Activated CD8-positive, alpha-beta memory T cell treated with anti-CD3 and anti-CD28 coated beads for 24 hours (primary cell): ENCODE data around the gene TPM4.

Experiments used
- DNase-seq: peaks from one replicate; pipeline ENCODE4 v3.0.0-alpha.2; 2020

Gene TPM4

DNA sequence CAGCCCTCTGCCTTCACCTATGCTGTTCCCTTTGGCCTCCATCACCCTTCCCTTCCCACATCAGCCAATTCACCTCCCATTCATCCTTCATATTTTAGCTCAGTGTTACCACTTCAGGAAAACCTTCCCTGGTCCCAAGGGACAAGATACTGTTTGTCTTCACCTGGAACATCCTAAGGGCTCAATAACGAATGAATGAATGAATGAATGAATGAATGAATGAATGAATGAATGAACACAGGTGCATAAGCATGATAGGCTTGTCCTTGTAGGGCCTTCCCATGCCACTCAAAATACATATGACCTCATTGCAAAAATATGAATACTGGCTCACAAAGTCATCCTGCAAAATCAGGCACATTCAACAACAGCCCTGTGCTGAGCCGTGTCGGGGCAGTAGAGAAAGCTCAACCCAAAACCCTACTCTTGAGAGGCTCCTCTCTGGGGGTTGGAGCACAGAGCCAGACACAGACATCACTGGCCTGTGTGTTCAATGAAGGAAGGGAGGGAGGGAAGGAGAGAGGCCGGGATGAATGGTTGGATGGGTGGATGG lies 33.7 kb upstream of the TPM4 start:
- DNase-seq = no peak

DNA sequence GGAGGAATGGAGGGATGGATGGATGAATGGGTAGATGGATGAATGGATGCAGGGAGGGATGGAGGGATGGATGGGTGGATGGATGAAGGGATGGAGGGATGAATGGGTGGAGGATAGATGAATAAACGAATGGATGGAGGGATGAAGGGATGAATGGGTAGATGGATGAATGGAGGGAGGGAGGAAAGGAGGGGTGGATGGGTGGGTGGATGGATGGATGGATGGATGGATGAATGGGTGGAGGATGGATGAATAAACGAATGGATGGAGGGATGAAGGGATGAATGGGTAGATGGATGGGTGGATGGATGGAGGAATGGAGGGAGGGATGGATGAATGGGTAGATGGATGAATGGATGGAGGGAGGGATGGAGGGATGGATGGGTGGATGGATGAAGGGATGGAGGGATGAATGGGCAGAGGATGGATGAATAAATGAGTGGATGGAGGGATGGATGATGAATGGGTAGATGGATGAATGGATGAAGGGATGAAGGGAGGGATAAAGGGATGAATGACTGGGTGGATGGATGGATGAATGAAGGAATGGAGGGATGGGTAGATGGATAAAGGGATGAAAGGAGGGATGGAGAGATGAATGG lies 33.0 kb upstream of the TPM4 start:
- no peak for DNase-seq

DNA sequence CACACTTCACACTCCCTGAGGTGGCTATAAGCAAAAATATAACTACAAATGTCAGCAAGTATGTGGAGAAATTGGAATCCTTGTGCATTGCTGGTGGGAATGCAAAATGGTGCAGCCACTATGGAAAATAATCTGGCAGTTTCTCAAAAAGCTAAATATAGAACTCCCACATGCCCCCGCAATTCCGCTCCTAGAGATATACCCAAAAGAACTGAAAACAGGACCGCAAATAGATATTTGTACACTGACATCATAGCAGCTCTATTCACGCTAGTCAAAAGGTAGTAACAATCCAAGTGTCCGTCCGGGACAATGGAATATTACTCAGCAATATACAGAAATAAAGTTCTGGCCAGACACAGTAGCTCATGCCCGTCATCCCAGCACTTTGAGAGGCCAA lies 31.5 kb upstream of the TPM4 start:
- DNase-seq = no peak

DNA sequence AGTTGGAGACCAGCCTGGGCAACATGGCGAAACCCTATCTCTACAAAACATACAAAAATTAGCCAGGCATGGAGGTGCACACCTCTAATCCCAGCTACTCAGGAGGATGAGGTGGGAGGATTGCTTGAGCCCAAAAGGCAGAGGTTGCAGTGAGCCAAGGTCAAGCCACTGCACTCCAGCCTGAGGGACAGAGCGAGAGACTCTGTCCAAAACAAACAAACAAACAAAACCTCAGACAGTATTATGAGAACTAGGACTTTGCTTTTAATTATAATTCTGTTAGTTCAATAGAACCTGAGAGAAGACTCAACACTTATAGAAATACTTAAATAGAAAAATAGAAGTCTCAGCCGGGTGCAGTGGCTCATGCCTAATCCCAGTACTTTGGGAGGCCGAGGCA lies 31.1 kb upstream of the TPM4 start:
- DNase-seq = no peak

DNA sequence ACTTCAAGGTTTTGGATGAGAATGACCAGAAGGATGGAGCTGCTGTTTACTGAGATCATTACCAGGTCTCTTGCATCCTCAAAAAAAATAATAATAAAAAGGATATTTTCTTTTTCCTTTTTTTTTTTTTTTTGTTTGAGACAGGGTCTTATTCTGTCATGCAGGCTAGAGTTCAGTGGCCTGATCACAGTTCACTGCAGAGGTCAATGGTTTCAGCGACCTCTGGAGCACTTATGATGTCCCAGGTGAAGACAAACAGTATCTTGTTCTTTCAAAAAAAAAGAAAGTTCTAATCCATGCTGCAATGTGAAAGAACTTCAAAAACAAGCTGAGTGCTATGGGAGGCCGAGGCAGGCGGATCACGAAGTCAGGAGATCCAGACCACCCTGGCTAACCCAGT lies 30.4 kb upstream of the TPM4 start:
- no peak for DNase-seq

DNA sequence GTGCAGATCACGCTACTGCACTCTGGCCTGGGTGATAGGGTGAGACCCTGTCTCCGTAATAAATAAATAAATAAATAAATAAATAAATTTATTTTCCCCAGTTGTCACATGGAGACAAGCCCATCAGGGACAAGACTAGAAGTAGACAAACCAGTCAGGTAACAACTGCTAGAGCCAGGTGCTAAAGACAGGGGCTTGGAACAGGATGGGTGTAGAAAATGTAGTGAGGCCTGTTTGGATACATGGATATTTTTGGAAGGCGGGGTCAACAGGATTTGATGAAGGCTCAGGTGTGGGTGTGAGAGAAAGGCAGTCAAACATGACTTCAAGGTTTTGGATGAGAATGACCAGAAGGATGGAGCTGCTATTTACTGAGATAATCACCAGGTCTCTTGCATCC lies 27.7 kb upstream of the TPM4 start:
- DNase-seq = no peak

DNA sequence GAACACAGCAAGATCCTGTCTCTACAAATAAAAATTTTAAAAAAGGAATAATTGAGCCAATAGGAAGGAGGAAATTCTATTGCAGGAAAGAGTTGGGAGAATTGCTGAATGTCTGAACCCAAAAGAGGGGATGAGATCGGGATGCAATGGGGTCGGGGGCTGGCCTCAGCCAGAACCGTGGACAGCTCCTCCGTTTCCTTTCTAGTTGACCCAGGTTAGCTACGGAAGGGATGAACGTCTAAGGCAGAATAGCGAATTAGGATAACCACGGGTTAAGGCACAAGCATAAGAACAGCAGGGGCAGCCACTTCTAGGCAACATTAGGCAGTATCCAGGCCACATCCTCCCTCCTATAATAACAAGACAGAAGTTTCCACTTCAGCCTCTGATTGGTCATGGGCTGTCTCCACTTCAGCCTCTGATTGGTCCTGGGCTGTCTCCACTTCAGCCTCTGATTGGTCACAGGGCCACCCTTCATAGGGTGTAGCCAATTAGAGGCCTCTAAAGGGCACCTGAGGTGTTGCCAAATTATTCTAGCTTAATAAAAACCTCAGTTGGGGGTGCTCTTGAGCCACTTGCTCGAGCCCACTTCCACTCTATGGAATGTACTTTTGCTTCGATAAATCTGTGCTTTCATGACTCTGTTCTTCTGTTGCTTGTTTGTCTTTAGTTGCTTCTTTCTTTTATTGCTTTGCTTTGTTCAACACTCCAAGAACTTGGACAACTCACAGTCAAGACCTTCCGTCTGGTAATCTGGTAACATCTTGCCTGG lies 24.9 kb upstream of the TPM4 start:
- no peak for DNase-seq

DNA sequence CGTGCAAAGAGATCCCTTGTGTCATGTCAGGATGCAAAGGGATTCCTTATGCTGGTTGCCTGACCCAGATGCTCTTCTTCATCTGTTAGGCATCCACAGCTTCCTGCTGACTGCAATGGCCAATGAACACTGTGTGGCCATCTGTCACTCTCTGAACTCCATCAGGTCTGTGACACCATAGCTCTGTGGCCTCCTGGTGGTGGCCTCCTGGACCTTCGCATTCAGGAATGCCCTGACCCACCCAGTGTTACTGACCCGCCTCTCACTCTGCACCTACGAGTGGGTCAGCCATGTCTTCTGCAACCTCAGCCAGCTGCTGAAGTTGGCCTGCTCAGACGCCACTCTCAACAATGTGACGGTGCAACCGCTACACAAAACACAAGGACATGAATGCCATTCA lies 23.9 kb upstream of the TPM4 start:
- no peak for DNase-seq

DNA sequence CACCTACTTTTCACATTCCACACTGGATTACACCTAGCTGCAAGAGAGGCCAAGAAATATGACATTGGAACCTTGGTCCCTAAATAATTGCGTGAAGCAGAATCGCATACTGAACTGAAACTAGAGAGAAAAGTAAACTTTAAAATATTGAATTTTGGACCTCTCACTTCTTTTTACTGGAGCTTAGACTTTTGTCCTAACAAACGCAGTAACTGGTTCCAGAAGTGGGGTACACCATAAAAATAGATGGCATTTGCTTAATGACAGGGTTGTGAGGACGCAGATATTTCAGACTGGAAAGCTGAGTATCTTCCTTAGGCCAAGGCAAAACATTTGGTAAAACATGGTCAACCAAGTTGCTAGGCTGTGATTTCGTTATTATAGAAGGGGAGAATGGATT lies 19.2 kb upstream of the TPM4 start:
- no peak for DNase-seq

DNA sequence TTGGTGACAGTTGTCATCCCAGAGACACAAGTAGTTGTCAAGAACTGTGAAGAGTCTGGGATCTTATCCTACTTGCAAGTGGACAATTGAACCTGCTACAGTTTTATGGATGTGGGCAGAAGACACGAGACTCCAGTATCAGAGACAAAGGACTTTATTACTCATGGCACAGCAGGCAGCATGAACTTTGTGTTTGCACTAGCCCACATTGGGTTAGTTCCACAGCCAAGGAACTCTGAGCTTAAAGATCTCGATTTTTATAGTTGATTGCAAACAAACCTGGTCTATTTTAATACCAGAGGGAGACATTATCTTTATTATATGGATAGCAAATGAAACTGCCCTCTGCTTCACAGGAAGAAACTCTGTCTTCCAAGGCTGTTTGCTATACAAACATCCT lies 16.0 kb upstream of the TPM4 start:
- DNase-seq = no peak

DNA sequence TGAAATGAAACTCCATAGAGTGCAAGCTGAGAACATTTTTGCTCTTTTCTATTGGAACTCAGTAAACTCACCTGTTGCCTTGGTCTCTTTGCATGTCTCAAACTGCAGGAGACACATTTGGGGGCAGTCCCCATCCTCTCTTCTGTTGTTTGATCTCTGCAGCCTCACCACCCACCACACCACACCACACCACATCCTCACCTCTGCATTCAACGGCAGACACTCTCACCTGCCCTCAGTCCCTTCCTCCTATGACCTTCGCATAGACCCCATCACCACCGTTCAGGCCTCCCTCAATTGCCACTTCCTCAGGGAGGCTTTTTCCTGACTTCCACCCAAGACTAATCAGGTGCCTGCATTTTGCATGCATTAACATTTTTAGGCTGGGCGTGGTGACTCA lies 14.4 kb upstream of the TPM4 start:
- no peak for DNase-seq

DNA sequence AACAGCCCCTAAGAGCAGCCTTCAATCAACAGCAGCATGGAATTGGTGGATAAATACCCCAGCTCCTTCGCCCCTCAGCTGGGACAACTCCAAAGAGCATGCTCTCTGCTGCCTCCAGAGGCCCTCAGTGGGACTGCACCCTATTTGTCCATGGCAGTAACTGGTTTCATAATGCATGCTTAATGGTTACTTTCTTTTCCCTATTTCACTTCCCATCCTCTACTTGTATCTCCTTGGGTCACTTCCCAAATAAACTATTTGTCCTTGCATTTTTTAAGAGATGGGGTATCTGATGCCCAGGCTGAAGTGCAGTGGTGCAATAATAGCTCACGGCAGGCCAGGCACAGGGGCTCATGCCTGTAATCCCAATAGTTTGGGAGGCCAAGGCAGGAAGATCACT lies 13.5 kb upstream of the TPM4 start:
- DNase-seq = peak; percentile 85

DNA sequence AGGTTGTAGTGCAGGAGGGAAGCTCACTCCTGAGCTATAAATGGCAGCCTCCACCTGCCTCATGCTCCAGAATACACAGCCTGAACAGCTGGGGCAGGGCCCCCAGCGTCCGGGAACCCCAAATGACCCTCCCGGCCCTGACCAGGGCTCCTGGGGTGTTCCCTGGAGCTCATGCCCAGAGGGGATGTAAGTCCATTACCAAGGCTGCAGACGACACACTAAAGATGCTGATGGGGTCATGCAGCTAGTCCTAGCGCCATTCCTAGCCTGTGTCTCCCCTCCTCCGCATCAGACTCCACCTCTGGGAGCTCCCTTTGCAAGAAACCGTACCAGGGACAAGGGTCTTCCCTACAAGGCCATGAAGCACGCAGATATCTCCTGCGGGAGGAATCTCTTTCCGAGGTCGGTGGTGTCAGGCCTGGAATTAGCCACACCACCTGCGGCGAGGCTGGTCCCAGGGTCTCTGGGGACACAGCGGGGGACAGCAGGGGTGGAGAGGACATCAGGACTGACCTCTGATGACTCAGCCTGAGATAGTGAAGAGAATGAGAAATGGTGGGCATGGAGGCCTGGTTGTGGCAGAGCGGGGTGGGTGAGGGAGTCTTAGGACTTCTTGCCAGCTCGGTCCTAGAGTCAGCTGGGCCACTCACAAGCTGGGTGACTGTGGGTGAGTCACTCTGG lies 11.9 kb upstream of the TPM4 start:
- DNase-seq = no peak

DNA sequence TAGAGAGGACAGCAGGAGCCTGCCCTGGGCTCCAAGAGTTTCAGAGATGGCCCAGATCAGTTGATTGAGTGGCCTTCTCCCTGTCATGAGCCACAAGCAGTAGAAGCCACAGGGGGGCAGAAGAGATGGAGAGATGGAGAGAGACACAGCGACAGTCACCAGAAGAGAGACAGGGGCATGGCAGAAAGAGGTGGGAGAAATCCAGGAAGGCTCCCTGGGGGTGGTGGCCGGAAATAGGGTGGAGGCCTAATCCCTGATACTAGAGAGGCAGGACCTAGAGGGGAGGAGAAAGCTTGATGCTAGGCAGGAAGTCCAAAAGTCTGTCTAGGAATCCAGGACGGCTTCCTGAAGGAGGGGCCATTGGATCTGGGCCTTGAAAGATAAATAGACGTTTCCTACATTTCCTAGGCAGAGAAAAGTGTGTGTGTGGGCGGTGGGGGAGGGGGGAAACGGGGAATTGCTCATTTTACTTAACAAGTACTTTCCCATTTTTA lies 9.6 kb upstream of the TPM4 start:
- no peak for DNase-seq

DNA sequence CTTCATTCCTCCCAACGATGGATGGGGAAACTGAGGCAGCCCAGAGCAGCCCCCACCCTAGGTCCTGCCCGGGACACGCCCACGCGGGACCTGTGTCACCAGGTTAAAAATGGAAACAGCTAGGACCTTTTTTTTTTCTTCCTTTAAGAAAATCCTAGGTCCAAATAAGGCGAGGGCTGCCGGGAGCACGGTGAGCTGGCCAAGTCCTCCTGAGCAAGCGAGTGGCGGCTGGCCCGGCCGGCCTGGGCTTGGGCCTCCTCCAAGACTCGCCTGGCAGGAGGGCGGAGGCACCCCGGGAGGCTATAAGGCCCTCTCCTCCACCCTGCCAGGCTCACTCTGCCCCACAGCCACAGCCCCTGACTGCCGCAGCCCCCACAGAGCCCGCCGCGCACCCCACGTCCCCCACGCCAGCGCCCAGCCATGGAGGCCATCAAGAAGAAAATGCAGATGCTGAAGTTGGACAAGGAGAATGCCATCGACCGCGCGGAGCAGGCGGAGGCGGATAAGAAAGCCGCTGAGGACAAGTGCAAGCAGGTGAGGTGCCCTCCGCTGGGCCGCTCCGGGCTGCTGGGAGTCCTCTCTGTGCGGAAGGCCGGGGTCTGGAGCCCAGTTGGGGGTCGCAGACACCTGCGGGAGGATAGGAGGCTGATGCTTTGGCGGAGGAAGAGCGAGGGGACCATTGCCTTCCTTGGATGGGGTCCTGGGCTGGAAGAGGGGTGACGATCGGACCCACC lies 8.9 kb upstream of the TPM4 start:
- DNase-seq = no peak

DNA sequence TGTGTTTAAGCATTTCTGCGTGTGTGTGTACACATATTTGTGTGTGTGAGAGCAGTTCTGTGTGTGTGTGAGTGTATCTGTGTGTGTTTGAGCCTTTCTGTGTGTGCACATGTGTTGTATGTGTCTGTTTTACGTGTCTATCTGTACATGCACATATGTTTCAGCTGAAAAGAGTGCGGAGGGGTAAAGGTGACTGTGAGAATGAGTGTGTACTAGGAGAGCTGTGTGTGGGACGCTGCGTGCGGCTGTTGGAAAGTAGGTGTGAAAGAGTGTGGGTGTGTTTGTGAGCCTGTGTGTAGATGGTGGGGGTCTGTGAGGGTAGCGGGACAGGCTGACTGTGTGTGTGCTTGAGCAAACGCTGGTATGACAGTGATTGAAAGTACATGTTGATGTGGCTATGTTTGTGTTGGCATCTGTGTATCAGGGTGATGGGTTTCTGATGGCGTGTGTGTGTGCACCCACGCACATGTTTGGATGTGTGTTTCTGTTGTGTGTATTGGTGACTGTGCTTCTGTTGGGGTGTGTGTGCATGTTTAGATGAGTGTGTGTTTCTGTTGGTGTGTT lies 7.5 kb upstream of the TPM4 start:
- DNase-seq = no peak

DNA sequence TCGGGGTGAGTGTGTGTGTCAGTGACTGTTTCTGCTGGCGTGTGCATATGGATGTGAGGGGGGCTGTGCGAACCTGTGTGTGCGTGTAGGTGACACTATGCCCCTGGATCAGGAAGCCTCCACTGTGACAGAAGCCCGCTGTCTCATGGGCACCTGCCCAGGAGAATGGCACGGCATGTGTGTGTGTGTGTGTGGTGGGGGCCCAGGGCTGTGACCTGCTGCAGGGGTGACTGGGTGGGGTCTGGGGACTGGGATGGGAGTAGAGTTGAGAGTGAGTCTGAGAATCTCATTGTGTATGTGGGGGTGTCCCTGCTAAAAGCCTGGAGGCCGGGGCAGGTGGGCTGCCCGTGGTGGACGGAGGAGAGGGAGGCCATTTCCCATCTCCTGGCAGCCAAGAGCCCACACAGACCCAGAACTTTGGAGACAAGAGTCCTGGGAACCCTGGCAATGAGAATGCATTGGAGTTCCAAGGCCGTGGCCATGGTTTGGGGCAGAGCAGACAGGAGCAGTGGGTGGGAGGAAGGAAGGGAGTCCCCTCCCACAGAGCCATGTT lies 6.4 kb upstream of the TPM4 start:
- no peak for DNase-seq

DNA sequence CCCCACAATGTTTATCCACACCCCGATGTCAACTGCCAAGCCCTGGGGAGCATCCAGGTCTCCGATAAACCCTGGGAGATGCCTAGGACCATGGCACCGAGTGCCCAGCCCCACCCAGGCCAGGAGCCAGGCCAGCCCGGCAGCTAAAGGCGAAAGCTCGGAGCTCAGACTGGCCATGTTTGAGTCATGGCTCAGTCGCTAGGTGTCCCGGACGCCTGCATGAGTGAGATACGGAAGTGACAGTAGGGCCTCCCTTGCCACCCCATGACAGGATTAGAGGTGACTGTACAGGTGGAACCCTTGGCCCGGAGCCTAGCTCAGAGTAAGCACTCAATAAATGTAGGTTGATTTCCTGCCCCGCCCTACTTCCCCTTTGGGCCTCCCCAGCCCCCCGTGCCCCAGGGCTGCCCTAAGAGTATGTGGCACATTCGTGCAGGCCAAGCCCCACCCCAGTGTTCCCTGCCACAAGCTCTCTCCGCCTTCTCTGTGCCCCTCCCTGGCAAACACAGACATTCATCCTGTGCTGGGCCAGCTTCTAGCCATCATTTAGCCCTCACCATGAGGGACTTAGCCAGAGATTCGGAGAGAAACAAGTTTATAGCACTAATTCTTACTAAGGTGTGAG lies 5.8 kb upstream of the TPM4 start:
- DNase-seq = peak; percentile 86

DNA sequence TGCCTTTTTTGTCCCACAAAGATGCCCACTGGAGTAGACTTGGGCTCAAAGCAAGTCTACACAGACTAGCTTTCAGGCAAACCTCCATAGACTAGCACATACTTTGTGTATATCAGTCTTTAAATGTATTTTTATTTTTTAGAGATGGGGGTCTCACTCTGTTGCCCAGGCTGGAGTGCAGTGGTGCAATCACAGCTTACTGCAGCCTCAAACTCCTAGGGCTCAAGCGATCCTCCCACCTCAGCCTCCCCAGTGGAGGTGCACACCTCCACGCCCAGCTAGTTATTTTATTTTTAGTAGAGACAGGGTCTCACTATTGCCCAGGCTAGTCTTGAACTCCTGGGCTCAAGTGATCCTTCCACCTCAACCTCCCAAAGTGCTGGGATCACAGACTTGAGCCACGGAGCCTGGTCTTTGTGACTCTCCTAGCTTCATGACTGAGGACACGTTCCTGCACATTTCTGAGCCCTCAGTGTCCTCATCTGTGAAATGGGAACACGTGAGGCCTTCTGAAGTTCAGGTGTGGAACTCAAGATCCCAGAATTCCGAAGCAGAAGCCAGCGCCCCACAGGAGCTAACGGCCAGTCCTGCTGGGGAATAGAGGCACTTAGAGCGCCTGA lies 5.1 kb upstream of the TPM4 start:
- no peak for DNase-seq

DNA sequence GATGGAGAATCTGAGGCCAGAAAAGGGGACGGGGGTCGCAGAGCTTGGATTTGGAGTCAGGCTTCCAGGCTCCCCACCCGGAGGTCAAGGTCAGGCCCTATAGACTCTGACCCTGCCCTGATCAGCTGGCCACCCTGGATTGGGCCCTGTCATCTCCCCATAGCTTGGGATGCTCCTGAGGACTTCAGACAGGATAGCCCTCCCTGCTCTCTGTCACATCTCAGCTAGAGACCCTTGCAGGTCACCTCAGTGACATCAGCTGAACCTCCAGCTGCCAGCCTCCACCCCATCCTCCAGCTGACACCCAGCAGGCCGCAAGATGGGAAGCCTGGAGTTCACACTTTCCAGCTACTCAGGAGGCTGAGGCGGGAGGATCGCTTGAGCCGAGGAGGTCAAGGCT lies 2.8 kb upstream of the TPM4 start:
- no peak for DNase-seq

DNA sequence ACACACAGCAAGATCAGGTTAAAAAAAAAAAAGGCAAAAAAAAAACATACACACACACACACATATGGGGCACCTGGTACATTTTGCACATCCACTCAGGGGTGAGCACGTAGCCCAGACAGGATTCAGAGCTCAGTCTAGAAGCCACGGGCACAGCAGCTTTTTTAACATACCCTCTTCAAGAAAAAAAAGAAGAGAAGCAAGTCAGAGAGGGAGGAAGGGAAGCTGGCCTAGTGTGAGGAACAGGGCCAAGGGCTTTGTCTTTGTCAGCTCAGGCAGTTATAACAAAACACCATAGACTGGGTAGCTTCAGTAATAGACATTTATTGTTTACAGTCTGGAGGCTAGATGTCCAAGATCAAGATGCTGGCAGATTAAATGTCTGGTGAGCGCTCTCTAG lies 2.3 kb upstream of the TPM4 start:
- DNase-seq = no peak
